Smooth muscle cell of the brain vasculature (primary cell): ENCODE measurements around the gene MAST4.

Source experiments
- DNase-seq: peaks from one replicate; pipeline ENCODE4 v3.0.0-alpha.2; 2012; ENCODE audit warnings: low read depth, low spot score

Gene MAST4

DNA sequence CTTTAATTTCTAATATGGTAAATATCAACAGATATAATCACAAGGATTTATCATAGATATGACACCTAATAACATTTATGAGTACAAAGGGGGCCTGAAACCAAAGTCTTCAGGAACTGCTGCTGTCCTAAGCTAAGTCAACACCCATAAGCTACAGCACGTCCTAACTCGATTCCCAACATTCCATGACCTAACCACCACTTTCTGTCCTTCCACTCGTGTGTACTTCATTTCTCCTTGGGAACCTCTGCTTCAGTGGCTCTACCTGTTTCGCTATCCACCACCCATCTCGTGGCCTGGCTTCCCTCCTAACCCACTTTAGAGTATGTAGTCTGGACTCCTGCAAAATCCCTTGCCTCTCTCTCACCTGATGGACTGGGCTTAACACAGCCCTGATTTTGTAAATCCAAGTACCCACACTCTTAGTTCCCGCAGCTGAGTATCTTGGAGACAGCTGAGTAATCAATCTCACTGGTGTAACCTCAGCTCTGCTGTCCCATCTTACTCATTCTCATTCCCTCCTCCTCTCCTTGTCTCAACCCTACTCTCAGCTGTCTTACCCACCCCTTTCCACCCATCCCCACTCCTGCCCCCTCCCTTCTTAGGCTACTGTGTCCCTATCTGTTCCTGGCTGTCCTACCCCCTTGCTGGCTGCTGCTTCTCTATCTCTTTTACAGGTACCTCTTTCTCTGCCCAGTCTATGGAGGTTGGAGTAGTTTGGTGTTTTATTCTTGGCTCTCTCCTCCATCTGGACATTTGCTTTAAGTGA, 101.8 kb downstream of the MAST4 start:
- no peak for DNase-seq

DNA sequence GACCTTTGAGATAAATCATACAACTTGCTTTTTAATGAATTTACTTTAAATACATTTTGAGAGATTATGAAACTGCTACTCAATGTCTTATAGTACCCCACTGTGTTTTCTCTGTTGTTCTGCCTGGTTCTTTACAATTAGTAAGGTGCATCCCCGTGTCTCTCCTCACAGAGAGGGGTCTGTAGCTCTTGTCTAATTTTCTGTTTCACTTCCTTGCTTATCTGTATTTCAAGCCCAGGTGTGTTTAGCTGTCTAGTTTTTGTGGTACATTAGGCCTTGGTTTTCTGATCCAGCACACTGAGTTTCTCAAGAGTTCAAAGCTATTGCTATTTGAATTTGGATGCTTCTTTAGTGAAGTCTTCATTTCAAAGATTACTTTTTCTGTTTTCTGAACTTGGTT, 105.1 kb downstream of the MAST4 start:
- no peak for DNase-seq

DNA sequence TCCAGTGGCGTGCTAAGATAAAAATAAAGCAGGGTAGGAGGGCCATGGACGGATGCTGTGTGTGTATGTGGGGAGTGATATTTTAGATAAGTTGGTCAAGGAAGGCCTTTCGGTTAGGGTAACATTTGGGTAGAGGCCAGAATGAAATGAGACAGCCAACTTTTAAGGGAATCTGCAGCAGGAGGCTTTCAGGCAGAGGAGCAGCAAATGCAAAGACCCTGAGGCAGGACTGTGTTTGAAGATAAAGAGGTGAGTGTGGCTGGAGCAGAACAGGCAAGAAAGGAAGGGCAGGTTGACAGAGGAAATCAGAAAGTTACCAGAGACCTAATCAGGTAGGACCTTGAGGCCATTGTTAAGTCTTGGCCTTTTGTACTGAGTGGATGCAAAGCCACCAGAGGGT, 106.2 kb downstream of the MAST4 start:
- DNase-seq = no peak

DNA sequence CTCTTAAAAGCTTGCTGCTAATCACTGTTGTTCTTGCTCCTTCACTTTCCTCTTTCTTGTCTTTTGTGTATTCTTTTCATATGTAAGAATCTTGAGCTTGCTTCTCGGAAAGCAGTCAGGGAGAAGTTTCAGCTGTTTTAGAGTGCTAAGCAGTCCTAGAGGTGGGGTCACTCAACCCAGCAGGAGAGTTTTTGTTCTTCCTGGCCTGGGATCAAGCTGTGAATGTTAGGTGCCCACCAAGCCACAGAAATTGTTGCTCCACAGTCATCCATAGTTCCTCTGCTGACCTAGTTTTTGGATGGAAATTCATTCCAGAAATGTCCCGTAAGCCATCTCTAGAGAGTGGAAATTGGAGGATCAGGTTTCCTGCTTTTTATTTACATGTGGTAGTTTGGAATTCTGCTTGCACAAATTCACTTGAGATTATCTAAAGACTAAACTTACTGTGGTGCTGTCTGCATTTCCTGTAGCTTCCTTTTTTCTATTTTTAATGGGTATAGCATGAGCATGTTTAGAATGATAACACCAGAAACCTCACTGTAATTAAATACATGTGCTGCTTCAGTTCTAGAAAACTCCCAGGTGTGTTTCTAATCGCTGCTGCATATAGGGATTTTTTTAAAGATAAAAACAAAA, 108.7 kb downstream of the MAST4 start:
- peak; percentile 69 for DNase-seq

DNA sequence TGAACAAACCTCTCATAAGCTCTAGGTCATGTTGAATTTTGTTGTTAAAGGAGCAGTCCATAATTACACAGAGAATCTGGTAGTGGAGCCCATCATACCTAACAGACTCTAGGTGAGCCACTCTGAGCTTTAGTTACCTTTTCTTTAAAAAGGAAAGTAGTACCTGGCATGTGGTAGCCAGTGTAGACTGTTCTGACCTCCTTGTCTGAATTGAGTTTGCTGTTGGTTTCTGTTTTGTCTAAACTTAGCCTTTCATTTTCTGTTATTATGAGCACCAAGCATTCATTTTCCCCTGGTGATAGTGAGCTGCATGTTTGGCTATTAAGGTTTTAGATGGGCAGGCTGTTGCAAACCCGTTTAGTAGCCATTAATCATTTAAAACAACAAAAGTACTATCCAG, 112.2 kb downstream of the MAST4 start:
- DNase-seq = no peak

DNA sequence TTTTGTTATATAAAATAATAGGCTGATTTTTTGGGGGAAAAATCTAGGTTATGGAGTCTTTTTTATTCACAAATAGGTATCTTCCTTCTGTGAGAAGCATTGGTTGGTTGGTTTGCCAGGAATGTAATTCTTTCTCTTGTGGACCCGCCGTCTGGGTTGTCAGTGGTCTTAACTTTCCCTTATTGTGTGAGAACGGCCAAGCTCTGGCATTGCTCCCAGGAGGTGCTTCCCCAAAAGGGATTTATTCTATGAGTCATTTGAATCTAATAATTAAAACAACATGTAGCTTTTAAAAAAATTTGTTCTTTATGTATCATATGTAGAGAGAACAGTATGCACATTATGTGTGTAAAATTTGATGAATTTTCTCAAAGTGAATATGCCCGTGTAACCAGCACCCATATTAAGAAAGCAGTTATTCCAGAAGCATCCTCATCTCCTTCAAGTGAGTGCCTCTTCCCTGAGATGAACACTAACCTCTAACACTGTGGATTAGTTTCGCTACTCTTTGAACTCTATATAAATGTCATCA, 114.4 kb downstream of the MAST4 start:
- DNase-seq = peak; percentile 33

DNA sequence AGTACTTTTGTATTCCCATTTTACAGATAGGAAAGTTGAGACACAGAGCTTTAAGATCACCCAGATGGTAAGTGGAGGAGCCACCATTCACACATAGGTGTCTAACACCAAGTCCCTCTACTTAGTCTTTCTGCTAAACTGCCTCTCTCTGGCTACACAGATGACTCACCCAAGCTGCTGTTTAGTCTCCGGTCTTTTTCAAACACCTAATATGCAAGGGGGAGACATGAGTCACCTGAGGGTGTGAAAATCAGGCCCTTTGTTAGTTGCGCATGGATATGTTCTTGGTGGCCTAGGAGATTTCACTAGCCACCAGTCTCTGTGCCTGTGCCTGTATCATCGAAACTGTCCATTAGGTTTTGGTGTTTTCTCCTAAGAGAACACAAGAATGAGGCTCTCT, 117.8 kb downstream of the MAST4 start:
- no peak for DNase-seq

DNA sequence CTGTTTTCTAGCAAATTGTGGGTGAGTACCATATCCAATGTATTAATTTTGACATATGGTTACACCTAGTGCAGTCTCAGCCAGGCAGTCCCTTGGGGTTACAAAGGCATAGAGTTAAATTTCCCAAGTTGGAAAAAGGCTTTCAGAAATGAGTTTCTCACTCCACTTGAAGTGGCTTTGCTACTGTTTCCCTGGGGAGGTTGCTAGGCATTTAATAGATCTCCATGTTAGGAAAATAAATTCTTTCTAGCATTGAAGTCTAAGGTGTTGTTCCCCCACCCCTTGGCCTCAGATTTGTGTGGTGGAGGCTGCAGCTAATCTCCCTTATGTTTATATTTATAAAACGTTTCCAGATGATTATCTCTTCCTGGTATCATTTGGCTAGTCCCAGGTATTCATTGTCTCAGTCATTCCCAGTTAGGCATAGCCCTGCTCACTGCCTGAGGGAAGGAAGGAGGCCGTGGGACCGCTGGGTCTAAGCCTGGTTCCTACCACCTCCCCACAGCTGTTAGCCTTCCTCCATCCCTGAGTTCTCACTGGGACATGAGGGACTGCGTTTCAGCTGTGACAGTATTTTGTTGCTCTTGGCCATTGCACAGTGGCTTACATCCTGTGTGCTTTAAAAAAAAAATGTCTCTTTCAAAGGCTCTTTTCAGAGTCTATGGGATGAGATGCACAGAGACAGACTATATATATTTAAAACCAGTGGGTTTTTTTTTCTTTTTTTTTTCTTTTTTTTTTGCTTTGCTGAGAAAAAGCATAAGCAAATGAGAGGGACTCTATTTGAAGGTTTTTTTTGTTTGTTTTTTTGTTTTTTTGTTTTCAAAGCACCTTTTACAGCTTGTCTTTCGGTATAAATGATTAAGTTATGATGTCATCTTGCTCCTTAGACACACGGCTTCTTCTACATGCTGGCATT, 121.5 kb downstream of the MAST4 start:
- DNase-seq = no peak

DNA sequence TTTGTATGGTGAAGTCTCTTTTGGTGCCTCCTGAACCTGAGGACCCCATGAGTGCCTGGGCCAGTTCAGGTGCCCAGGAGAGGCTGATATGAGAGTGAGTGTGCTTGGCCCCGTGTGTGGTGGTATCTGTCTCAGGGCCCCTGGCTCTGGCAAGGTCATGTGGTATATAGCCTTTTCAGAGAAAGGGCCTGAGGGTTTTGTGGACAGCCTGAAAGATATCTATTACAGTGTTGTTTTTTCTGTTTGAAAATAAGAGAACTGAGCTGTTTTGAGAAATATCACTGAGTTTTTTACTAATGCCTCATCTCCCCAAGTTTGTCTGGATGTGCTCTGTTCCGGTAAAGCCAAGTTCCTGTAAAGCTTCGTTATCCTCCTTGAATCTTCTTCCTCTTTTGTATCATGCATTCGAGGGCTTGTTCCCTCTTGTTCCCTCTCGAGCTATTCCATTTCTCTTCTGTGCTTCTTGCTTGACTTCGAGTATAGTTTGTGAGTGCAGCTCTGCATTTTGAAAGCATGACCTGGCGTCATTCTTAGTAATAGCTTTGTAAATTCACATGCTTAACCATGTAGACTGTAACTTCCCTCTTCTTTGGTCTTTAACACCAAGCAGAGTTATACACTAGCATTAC, 122.3 kb downstream of the MAST4 start:
- DNase-seq = no peak

DNA sequence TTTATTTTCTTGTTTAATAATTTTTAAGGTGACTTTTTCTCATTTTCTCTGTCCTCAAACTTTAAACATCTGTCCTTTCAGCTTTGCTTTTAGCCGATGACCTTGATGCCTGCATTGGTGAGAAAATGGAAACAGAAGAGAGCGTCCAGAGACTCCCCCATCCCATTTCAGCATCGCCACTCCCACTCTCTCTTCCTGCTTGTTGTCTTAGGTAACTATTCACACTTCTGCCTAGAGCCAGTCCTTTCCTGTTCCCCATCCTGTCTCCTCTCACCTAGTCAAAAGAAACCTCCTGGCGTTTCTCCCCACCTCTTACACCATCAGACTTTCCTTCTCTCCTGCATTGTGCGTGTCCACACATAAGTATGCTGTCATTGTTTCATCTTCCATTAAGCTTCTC, 124.6 kb downstream of the MAST4 start:
- DNase-seq = no peak

DNA sequence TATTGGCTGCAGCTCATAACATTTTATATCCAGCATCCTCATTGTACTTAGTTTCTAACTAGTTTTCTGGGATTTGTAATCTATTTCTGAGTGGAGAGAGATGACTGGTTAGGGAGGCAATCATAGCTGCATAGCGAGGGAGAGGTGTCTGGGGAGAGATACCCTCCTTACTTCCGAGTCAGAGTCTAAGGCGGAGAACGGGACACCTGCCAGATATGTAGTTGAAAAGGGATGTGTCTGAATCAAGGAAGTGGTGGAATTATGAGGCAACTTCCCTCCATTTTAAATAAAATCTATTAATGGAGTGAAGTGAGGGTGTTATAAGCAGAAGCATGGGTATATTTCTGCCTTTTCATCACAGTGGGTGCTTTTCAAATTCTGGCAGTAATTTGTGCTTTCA, 126.5 kb downstream of the MAST4 start:
- DNase-seq = no peak

DNA sequence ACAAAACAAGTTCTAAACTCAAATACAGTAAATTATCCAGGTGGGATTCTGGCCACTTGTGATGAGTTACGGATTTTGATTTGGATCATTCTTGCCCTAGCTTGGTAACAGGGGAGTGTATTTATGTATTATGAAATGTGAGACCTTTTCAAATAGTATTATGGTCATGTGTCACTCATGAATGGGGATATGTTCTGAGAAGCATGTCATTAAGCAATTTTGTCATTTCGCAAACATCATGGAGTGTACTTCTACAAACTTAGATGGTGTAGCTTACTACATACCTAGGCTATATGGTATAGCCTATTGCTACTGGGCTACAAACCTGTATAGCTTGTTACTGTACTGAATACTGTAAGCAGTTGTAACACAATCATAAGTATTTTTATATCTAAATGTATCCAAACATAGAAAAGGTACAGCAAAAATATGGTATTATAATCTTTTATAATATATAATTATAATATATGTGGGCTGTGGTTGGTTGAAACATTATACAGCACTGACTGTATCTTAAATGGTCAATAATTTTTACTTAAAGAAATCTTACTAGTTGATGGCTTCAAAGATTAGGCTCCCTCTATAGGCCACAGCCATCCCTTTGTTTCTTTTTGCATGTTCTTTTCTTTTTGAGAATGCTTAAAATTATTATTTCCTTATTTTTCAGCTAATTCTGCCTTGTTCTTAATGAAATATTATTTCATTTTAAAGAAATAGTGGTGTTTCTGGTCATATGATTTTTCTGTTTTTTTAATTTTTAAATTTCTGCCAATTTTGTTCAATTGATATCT, 128.4 kb downstream of the MAST4 start:
- DNase-seq = no peak

DNA sequence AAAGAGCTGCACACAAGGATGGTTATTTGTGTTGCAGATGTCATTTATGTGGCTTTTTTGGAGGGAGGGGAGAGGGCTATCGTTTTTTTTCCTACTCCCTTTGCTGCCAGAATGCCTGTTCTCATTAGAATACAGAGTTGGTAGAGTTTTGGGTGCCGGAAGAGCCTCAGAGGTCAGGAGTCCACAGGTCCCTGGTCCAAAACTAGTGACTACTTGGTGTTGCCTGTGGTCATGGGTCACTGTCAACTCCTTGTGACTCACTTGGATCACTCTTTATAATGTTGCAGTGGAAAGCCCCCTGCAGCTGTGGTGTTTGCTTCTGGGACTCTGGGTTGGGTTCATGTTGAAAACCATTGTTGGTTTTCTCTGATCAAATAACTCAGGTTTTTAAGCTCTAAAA, 131.4 kb downstream of the MAST4 start:
- DNase-seq = no peak

DNA sequence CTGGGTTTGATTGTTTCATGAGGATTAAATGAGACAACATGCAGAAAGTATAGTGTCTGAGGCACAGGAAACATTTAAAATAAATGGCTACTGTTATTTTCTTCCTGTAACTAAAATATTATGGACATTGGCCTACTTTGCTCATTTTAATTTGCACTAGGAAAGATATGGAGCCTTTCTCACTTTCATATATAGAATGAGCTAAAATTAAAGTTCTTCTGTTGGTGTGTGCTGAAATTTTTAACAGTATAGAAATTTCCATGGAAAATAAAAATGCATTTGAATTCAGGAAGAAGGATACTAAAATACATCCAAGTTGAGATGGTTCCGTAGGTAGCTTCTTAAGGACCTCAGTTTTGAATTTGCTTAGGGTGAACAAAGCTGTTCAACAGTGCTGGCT, 131.9 kb downstream of the MAST4 start:
- no peak for DNase-seq

DNA sequence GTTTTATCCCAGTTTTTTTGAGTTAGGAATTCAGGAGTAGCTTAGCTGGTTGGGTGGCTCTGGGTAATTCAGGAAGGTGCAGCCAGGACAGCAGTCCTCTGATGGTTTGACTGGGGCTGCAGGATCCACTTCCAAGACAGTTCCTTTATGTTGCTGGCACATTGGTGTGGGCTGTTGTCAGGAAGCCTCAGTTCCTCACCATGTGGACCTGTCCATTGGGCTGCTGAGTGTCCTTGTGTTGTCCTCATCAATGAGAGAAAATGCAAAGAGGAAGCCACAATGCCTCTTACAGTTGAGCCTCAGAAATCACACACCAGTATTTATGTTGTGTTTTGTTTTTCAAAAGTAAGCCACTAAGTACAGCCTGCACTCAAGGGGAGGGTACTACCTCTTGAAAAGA, 140.9 kb downstream of the MAST4 start:
- DNase-seq = no peak

DNA sequence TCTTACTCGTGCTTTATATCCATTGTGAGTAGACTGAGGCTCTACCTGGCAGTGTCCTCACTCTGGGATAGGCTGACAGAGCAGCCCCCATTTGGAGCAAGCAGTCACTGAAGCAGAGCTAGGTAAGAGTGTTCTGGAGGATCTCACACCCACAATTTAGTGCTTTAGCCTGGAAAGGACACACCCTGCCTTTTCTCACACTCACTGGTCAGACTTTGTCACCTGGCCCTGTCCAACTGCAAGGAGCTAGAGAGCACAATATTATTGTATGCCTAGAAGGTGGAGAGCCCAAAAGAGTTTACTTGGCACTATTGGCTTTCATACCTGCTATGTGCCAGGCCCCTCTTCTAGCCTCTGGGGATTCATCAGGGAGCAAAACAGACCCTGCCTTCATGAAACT, 141.9 kb downstream of the MAST4 start:
- no peak for DNase-seq

DNA sequence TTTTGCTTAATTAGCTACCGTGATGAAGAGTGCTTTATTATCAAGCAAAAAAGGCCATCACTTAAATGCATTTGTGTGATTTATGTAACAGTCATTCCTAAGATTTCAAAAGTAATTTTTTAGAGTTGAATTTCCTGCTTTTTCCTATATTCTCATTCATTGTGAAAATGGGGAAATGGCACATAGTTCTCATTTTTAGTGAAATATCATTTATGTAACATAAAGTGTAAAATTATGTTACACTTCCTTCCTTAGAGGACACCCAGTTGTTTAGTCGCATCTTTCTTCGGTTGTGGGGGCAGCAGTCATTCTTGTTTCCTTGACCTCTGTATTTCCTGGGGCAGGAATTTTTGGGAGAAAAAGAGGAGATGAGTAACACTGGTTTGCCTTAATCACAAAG, 142.8 kb downstream of the MAST4 start:
- DNase-seq = no peak

DNA sequence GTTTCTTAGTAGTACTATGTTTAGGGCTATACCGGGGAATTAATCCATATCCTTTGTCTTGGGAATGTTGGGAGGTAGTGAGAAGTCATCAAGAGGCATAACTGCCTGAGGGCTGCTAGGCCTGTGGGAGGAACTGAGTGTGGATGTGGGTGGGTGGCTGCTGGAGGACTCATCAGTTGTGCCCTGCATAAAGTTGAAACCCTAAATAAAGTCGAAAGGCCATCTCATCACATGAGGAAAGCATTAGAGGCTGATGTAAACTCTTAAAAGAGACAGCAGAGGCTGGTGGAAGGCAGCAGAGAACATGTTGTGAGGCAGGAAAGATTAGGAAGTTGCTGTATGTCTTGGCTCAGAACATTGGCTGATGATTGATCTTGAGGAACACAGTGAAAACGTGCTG, 143.8 kb downstream of the MAST4 start:
- no peak for DNase-seq

DNA sequence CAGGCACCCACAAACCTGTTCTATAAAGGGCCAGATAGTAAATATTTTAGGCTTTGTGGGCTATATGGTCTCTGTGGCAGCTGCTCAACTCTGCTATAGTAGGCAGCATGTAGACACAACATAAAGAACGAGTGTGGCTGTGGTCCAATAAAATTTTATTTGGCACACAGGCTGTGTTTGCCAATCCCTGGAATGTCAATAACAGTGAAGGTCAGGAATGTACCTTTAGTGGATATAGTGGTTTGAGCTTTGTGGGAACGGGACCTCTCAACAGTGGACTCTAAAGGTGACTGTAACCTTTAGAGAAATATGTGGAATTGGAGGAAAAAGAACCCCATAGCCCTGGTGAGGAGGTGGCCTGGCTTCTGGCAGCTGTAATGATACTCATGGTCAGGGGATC, 145.2 kb downstream of the MAST4 start:
- no peak for DNase-seq

DNA sequence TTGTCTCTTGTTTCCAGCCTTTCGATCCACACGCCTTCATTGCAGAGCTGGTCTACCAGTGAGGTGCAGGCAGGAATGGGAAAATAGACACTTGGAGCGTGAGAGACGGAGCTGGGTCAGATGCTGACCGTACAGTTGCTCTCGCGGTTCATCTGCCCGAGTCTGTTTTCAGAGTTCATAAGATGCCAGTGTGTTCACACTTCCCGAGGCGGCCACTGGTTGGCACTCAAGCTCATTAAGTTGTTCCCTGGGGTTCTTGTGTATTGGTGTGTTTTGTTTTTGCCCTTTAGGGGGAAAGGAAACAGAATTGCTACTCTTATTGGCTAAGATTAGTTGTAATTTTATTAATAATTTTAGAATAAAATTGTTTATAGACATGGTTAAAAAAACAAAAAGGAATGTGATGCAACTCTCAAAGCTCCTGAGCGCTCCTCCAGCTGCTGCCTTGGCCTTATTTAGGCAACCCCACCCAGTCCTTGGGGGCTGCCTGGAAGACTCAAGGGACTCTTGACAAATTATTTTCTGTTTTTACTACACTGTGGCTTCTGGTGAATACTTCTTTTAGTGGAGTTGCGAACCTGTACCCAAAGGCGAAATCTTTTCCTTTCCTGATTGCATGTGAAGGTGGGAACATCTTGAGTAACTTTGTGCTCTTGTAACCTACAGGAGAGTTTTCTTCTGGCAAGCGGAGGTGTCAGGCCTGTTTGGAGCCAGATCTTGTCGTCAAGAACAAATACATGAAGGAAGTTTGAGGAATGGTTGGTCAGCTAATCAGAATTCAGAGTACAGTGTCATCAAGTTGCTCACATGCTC, 146.1 kb downstream of the MAST4 start:
- no peak for DNase-seq
